GM23338 (cell line): ENCODE measurements around the gene VGLL4. TPM values are rescaled to one million over a fixed set of nuclear protein-coding genes. Genes with fewer than 3 reads are reported as not detected.

ENCODE experiments used
- ATAC-seq: fragments of 200-7000 bp; cut with Tn5 transposase; 3 replicates; pipeline ENCODE4 v1.9.1; 2020
- DNase-seq: peaks from one replicate; pipeline ENCODE4 v3.0.0-alpha.2; 2015; ENCODE audit warnings: low spot score
- H2AFZ ChIP-seq: fragments of 200-600 bp; sonication (generic); 2 replicates; pipeline ENCODE4 v1.8.0; 2016; ENCODE audit warnings: antibody characterized with exemption, mild to moderate bottlenecking, moderate library complexity
- H3F3A ChIP-seq: fragments of 200-600 bp; sonication (generic); replicated peaks from 2 replicates; pipeline ENCODE4 v1.8.0; 2017; ENCODE audit warnings: antibody characterized with exemption, mixed run types, low read depth
- H3K27ac ChIP-seq: fragments of 200-600 bp; sonication (generic); 2 replicates; pipeline ENCODE4 v1.6.1; 2016; ENCODE audit warnings: low read depth
- H3K27me3 ChIP-seq: fragments of 200-600 bp; sonication (generic); 2 replicates; pipeline ENCODE4 v1.8.0; 2016; ENCODE audit warnings: mild to moderate bottlenecking, mixed run types, moderate library complexity; ENCODE audit not compliant: insufficient read depth
- H3K36me3 ChIP-seq: fragments of 200-600 bp; sonication (generic); 2 replicates; pipeline ENCODE4 v1.8.0; 2016; ENCODE audit warnings: mild to moderate bottlenecking; ENCODE audit not compliant: insufficient read depth
- H3K4me1 ChIP-seq: fragments of 200-600 bp; sonication (generic); 2 replicates; pipeline ENCODE4 v1.8.0; 2016; ENCODE audit warnings: mild to moderate bottlenecking, moderate library complexity; ENCODE audit not compliant: insufficient read depth
- H3K4me2 ChIP-seq: fragments of 200-600 bp; sonication (generic); 2 replicates; pipeline ENCODE4 v1.7.1; 2017; ENCODE audit warnings: mixed run types
- H3K4me3 ChIP-seq: fragments of 200-600 bp; sonication (generic); 2 replicates; pipeline ENCODE4 v1.6.1; 2016; ENCODE audit warnings: mixed run types
- H3K79me2 ChIP-seq: fragments of 200-600 bp; sonication (generic); replicated peaks from 2 replicates; pipeline ENCODE4 v1.8.0; 2017; ENCODE audit warnings: mild to moderate bottlenecking; ENCODE audit not compliant: insufficient read depth
- H3K9me2 ChIP-seq: fragments of 200-600 bp; sonication (generic); 2 replicates; pipeline ENCODE4 v1.8.0; 2017; ENCODE audit not compliant: insufficient read depth
- H4K20me1 ChIP-seq: fragments of 200-600 bp; sonication (generic); replicated peaks from 2 replicates; pipeline ENCODE4 v1.8.0; 2017; ENCODE audit warnings: mild to moderate bottlenecking; ENCODE audit not compliant: insufficient read depth
- H3K27ac Mint-ChIP-seq: 2 replicates; pipeline ENCODE4 v1.8.0; 2020; ENCODE audit warnings: inconsistent platforms, mild to moderate bottlenecking, moderate library complexity, mixed read lengths
- H3K27me3 Mint-ChIP-seq: 3 replicates; pipeline ENCODE4 v1.8.0; 2022; ENCODE audit warnings: low read depth, mild to moderate bottlenecking, moderate library complexity, mixed read lengths, inconsistent platforms; ENCODE audit not compliant: insufficient read depth, poor library complexity
- H3K36me3 Mint-ChIP-seq: 3 replicates; pipeline ENCODE4 v1.8.0; 2021; ENCODE audit warnings: low read depth, mild to moderate bottlenecking, inconsistent platforms, moderate library complexity, mixed read lengths
- H3K4me1 Mint-ChIP-seq: 3 replicates; pipeline ENCODE4 v1.8.0; 2020; ENCODE audit warnings: mild to moderate bottlenecking, inconsistent platforms, mixed read lengths
- H3K4me3 Mint-ChIP-seq: 3 replicates; pipeline ENCODE4 v1.8.0; 2021; ENCODE audit warnings: moderate library complexity, mild to moderate bottlenecking, inconsistent platforms, mixed read lengths
- H3K9me3 Mint-ChIP-seq: 3 replicates; pipeline ENCODE4 v1.8.0; 2020; ENCODE audit warnings: moderate library complexity, mild to moderate bottlenecking, inconsistent platforms, mixed read lengths
- CREB1 ChIP-seq: fragments of 250-450 bp; sonication (Bioruptor Pico); IDR thresholded peaks from 2 replicates; pipeline ENCODE4 v1.5.0; 2020; ENCODE audit warnings: low read depth, mild to moderate bottlenecking, moderate library complexity
- CTCF ChIP-seq, 2 experiments: fragments of 200-600 bp in 1 of 2; sonication (generic) in 1 of 2; conservative IDR thresholded peaks; 2 replicates each; pipeline versions ENCODE4 v1.5.1 to v1.6.1; 2016 to 2017; ENCODE audit warnings: antibody characterized with exemption in 2 of 2, low read depth in 2 of 2, mild to moderate bottlenecking in 2 of 2, moderate library complexity in 1 of 2
- ETS1 ChIP-seq: IDR thresholded peaks from 2 replicates; pipeline ENCODE4 v1.6.1; 2016; ENCODE audit warnings: antibody characterized with exemption
- EZH2 ChIP-seq: fragments of 200-600 bp; sonication (generic); IDR thresholded peaks from one replicate; pipeline ENCODE4 v1.8.0; 2017; ENCODE audit warnings: antibody characterized with exemption, mild to moderate bottlenecking, low read depth; ENCODE audit not compliant: unreplicated experiment
- EZH2phosphoT487 ChIP-seq: fragments of 200-600 bp; sonication (generic); IDR thresholded peaks from one replicate; pipeline ENCODE4 v1.8.1; 2018; ENCODE audit warnings: antibody characterized with exemption; ENCODE audit not compliant: unreplicated experiment
- JUNB ChIP-seq: IDR thresholded peaks from one replicate; pipeline ENCODE4 v1.6.1; 2016; ENCODE audit warnings: antibody characterized with exemption; ENCODE audit not compliant: unreplicated experiment
- NANOG ChIP-seq: IDR thresholded peaks from 2 replicates; pipeline ENCODE4 v1.6.1; 2016; ENCODE audit warnings: antibody characterized with exemption, borderline replicate concordance
- POLR2AphosphoS5 ChIP-seq: IDR thresholded peaks from 2 replicates; pipeline ENCODE4 v1.6.1; 2016; ENCODE audit warnings: antibody characterized with exemption, low read depth
- STAT1 ChIP-seq: IDR thresholded peaks from one replicate; pipeline ENCODE4 v1.6.1; 2016; ENCODE audit warnings: antibody characterized with exemption; ENCODE audit not compliant: unreplicated experiment
- ZNF114 ChIP-seq: fragments of 250-450 bp; sonication (Bioruptor Pico); IDR thresholded peaks from 2 replicates; pipeline ENCODE4 v1.5.0; 2020; ENCODE audit warnings: mild to moderate bottlenecking, moderate library complexity
- ZNF331 ChIP-seq: fragments of 250-450 bp; sonication (Bioruptor Pico); IDR thresholded peaks from 2 replicates; pipeline ENCODE4 v1.5.0; 2020; ENCODE audit warnings: low read depth, mild to moderate bottlenecking, moderate library complexity
- ZNF462 ChIP-seq: fragments of 250-450 bp; sonication (Bioruptor Pico); IDR thresholded peaks from 2 replicates; pipeline ENCODE4 v1.5.0; 2020; ENCODE audit warnings: mild to moderate bottlenecking, moderate library complexity
- polyA plus RNA-seq: library from polyadenylated mRNA; unstranded; fragments of >200 nt; fragmentation: Nextera tagmentation; extraction: Ambion mirVana; gene quantifications from 2 replicates; pipeline ENCODE4 v1.2.1, GENCODE V29; 2016
- total RNA-seq: library from RNA; depleted of rRNA; stranded (reverse); fragments of >200 nt; shearing (Covaris generic); gene quantifications from 2 replicates; pipeline ENCODE4 v1.2.3, GENCODE V29; 2014

Gene VGLL4
- total and polyA plus RNA-seq, 2 experiments from 2014 or later, result 20.8 to 45.9 TPM

- Histone ChIP-seq H3K4me3 (no peak overlapping the region), H2AFZ (no peak overlapping the region), H4K20me1 (peaks cover 6% of the 10 kb centered on the region; the same call in 1 of the 2 replicates), H3K27ac (no peak overlapping the region), H3F3A (no peaks in the 10 kb centered on the region), H3K36me3 (no peaks in the 10 kb centered on the region), H3K9me2 (no peaks in the 10 kb centered on the region), H3K27me3 (no peaks in the 10 kb centered on the region), H3K4me2 (no peak overlapping the region), H3K4me1 (peaks cover 8% of the 10 kb centered on the region; the same call in 1 of the 2 replicates), H3K79me2 (peaks cover 3% of the 10 kb centered on the region)
- peaks cover 14% of the 10 kb centered on the region for H3K4me1 Mint-ChIP-seq
- no peak overlapping the region for H3K27ac Mint-ChIP-seq
- no peaks in the 10 kb centered on the region; the same call in 2 of the 3 replicates for H3K9me3 Mint-ChIP-seq
- TF ChIP-seq STAT1 (no peak), CTCF (conservative IDR thresholded peaks at IDR 0.05; ENCODE audit: low read depth in 2 of 2) (no peak), ZNF462 (CRISPR knock-in tag) (no peak), POLR2AphosphoS5 (no peak), ZNF331 (CRISPR knock-in tag) (no peak), ETS1 (no peak), JUNB (no peak), EZH2 (no peak), EZH2phosphoT487 (no peak), CREB1 (CRISPR knock-in tag) (no peak), NANOG (no peak), ZNF114 (no peak)
- H3K27me3 Mint-ChIP-seq, result peaks cover 3% of the 10 kb centered on the region
- no peaks in the 10 kb centered on the region for H3K36me3 Mint-ChIP-seq
- ATAC-seq (no peak), DNase-seq (no peak)
- H3K4me3 Mint-ChIP-seq, result no peak overlapping the region
Observed at GRCh38 chr3:11671648-11672100, 28.0 kb upstream of the VGLL4 start.
